Endometrial microvascular endothelial cells (primary cell): ENCODE measurements around the gene LHX2. TPM values are rescaled to one million over a fixed set of nuclear protein-coding genes. Genes with fewer than 3 reads are reported as not detected.

Experiments
- in situ Hi-C: cut with HindIII; loops from 2 replicates; pipeline ENCODE4 v1.10.0; 2017; ENCODE audit warnings: low sequenced_read_pairs, low pct_unique_long_range_greater_than_20kb; ENCODE audit errors: inconsistent ontology term
- total RNA-seq: library from RNA; depleted of rRNA; stranded (reverse); fragments of >200 nt; gene quantifications from one replicate; pipeline ENCODE4 v1.2.3, GENCODE V29; 2015; ENCODE audit errors: inconsistent ontology term

Gene LHX2
- total RNA-seq, 1 donor from 2014 or later = not detected

DNA sequence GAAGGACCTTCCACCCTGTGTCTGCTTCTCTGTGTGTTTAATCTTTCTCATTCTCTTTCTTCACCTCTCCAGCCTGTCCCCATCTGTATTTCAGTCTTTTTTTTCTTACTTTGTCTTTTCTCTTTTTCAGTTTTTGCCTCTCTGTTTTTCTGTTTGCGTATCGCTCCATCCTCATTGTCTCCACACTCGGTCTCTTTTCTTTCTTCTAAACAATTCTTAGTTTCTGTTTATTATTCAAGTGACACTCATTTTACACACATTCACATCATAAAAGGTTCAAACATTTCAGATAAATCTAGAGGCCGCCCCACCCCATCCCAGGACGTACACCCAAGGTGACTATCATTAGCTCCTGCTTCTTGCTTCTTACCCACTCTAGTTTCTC, 9.8 kb downstream of the LHX2 start:
- in situ Hi-C loops = no loop called here

- in situ Hi-C loops = no loop called here
Measured at GRCh38 chr9:124022201-124023121, 10.9 kb downstream of the LHX2 start.

DNA sequence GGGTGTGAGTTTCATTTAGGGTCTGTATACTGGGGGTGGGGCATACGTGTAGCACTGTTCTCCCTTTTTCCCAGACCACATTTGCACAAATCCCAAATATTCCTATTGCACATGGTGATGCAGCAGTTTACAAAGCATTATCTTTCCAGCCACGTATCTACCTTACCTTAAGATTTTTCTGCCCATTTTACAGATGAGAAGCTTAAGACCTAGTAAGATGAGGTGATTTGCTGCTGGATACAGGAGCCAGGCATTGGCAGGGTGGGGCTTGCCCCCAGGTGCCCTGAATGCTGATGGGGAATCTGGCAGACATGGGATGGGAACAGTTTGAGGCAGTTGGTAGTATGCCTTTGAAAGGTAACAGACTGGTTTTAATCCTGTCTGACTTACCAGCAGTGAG, 12.5 kb downstream of the LHX2 start:
- in situ Hi-C loops = no loop called here

DNA sequence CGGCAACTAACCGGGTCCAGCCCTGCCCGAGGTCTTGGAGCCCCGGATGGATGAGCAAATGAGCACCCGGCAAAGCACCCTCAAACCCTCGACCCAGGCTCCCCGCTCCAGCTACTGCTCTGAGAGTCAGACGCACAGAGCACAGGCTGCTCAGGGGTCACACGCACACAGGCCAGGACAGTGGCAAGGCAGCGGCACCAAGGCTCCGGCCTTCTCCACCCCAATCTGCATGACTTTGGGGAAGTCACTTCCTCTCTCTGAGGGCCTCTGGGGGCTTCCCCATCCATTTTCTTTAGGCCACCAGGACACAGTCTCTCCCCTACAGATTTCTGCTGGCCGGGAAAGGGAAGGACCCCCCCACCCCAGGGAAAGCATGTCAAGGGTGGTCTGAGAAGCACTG, 18.0 kb downstream of the LHX2 start:
- in situ Hi-C loops = no loop called here

DNA sequence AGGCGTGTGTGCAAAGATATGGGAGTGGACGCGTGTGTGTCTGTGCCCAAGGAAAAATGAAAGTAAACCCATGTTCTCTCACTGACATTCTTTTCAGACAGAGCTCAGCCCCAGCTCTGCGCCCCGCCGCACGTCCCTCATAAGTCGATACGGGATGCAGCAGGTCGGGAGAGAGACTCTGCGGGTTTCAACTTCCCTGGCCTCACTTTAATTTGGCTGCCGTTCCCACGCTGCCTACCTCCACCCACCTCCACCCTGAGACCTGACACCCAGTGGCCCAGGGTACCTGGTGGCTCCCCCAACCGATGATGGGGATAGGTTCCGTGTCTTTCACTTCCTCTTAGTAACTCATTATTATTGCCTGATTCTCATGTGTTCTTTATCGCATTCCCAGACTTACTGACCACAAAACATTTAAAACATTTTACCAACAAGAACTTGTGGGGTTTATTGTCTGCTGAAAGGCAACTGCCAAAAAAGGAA, 19.4 kb downstream of the LHX2 start:
- in situ Hi-C loops = no loop called here

- in situ Hi-C loops = no loop called here
Measured at GRCh38 chr9:124032247-124032646, 20.7 kb downstream of the LHX2 start.

DNA sequence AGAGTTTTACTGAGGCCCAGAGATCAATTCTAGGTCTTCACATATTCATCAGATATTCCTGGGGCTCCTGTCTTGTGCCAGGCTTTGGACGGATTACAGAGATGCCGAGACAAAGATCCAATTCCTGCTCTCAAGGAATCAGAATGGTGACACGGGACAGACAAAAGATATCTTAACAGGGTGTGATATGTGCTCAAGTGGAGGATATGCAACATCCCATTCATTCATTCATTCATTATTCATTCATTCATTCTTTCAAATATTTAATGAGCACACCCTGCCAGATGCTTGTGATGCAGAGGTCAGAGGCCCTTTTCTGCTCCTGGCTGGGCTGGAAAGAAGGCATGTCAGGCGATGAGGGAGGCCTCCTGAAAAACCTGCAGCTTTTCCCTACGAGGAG, 21.8 kb downstream of the LHX2 start:
- in situ Hi-C loops = no loop called here

DNA sequence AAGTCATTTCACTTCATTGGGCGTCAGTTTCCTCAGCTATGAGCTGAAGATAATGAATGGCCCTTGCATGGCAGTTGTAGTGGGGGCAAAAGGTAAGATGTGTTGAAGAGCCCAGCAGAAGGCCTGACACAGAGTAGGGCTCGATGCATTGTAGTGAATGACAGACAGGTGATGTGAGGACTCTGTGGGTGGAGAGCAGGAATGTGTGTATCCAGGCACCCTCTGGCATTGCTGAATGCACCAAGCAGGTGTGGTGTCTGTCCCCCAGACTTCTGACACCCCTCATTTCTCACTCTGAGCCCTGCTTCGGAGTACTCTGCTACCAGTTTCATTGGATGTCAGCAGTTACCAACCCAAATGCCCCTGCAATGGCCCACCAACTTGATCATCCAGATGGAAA, 22.4 kb downstream of the LHX2 start:
- in situ Hi-C loops = no loop called here

DNA sequence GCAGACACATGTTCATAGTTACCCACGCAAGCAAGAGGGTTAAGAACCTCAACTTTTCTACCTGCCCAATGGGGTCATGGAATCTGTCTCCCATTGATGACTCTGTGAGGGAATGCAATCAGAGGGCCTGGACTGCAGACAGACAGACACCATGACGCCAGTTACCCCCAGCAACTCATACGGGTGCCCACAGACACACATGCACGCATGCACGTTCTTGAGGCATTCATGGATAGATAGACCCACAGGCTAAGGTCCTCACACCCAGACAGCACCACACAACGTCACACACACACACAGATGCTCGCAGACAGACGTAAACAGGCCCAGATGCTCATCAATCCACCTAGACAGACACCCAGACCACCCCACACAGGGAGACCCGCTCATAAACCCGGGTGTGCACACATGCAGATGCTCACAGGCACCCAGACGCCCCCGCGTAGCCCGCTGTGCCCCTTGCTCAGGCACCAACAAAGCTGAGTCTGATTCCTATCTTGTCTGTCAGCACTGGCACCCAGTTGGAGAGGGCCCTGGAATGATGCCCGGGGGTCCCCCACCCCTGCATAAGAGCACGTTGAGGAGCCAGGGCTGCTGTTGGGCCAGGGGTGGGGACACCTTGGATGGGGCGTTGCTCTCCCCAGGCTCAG, 23.6 kb downstream of the LHX2 start:
- in situ Hi-C loops = no loop called here

GRCh38 chr9:124036578-124036977, 25.0 kb downstream of the LHX2 start:
- in situ Hi-C loops = no loop called here

GRCh38 chr9:124037790-124038189, 26.2 kb downstream of the LHX2 start:
- in situ Hi-C loops = no loop called here

- in situ Hi-C loops = no loop called here
Measured at GRCh38 chr9:124038239-124038638, 26.7 kb downstream of the LHX2 start.

- in situ Hi-C loops = no loop called here
Measured at GRCh38 chr9:124038790-124039633, 27.4 kb downstream of the LHX2 start.

DNA sequence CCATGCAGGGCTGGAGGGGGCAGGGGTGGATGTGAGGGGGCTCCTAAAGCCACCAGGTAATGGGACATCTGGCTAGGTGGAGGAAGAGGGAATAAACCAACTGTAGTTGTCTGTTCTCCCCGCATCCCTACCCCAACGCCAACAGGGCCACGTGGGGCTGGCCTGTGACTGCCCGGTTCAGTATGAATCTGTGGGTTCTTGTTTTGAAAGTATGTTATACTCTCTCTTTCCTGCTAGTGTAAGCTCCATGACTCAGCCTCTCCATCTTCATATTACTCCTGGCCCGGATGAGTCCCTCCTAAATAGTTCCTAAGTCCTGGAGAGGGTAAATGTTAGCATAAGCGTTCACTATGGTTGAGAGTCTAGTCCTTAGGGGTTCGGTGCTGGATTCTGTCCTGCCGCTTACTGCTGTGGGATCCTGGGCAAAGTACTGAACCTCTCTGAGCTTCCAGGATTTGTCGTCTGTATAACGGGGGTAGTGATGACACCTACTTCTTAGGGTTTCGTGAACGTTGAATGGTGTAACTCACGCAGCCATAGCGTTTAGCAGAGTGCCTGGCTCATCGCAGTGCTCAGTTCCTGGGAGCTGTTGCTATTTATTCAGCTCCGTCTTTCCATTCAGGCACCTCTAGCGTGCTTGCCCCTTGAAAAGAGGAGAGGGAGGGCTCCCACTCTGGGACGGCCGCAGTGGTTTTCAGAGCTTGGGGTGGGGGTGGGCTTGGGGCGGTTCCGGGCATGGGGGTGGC, 28.8 kb downstream of the LHX2 start:
- in situ Hi-C loops = no loop called here

- in situ Hi-C loops = no loop called here
Measured at GRCh38 chr9:124040935-124041816, 29.6 kb downstream of the LHX2 start.

GRCh38 chr9:124041817-124042116, 30.2 kb downstream of the LHX2 start:
- in situ Hi-C loops = no loop called here

DNA sequence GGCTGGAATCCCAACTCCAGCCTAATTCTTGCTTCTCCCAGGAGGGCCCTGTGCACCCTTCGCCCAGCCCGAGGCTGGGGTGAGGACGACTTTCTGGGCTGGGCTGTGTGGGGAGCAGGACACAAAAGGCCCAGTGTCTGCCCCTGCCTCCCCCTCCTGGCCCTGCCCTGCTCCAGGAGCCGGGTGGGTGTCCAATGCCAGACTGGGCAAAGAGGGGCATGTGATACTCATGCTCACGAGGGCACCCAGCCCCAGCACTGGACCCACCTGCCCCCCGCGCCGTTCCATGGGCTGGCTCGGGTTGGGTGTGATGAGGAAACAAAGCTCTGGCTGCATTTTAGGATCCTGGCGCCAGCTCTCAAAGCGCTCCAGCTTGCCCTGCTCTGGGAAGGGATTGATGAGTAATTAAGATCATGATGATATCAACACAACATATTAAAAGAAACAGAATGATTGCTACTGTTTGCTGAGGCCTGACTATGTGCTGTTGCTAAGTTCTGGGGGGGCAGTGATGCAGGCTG, 30.7 kb downstream of the LHX2 start:
- in situ Hi-C loops = no loop called here

DNA sequence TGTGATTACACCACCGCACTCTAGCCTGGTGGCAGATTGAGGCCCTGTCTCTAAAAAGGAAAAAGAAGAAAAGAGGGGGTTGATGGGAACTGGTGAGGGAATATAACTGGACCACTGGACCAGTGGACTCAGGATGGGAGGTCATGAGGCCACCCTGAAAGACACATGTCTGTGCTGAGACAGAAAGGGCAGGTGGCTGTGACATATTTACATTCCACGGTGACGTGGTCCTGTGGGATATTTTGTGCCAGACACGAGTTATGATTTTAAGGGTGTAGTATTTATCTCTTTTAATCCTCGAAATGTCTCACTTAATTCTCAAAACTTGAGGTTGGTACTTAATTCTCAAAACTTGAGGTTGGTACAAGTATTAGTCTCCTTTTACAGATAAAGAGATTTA, 32.9 kb downstream of the LHX2 start:
- in situ Hi-C loops = no loop called here
